SK-N-SH (cell line): ENCODE results near the gene CLASRP. TPM values are rescaled to one million over a fixed set of nuclear protein-coding genes. Genes with fewer than 3 reads are reported as not detected.

ENCODE experiments used
- CTCF ChIA-PET: fragments of 300-600, 350-600 bp; formaldehyde crosslinking; extraction: SDS; loops from one replicate; lab custom pipeline; 2021; lab: Yijun Ruan, JAX
- POLR2A ChIA-PET: fragments of 350-600 bp; sonication (Branson Sonifier 250); formaldehyde crosslinking; extraction: SDS; loops from one replicate; lab custom pipeline; 2020; ENCODE audit warnings: antibody characterized with exemption, inconsistent platforms; lab: Yijun Ruan, JAX
- DNase-seq: peaks from one replicate; pipeline ENCODE4 v3.0.0; 2012
- H2AFZ ChIP-seq: fragments of 200-600 bp; sonication (generic); 2 replicates; pipeline ENCODE4 v1.8.1; 2016; ENCODE audit warnings: antibody characterized with exemption, mild to moderate bottlenecking, low read depth
- H3F3A ChIP-seq: fragments of 200-600 bp; sonication (generic); replicated peaks from 2 replicates; pipeline ENCODE3; 2016; ENCODE audit warnings: antibody characterized with exemption, mild to moderate bottlenecking; ENCODE audit not compliant: insufficient read depth
- H3K27ac ChIP-seq, 2 experiments: fragments of 200-500 bp in 1 of 2; fragments of 200-600 bp in 1 of 2; sonication (Bioruptor generic) in 1 of 2; sonication (generic), shearing (Covaris generic) in 1 of 2; 2 replicates each; pipeline versions ENCODE4 v1.5.1 to v1.6.1; 2014 to 2016; ENCODE audit warnings: low read depth in 2 of 2, inconsistent platforms in 1 of 2, low read length in 1 of 2, mild to moderate bottlenecking in 1 of 2, mixed read lengths in 1 of 2
- H3K27me3 ChIP-seq: fragments of 200-600 bp; sonication (generic), shearing (Covaris generic); 2 replicates; pipeline ENCODE4 v1.6.1; 2016; ENCODE audit warnings: mixed run types; ENCODE audit not compliant: insufficient read depth
- H3K36me3 ChIP-seq, 2 experiments: fragments of 200-500 bp in 1 of 2; fragments of 200-600 bp in 1 of 2; sonication (Bioruptor generic) in 1 of 2; sonication (generic) in 1 of 2; replicated peaks in 1 of 2; 2 replicates each; pipeline versions ENCODE3 to v1.5.1; 2014 to 2016; ENCODE audit warnings: low read length in 1 of 2, mild to moderate bottlenecking in 1 of 2; ENCODE audit not compliant: insufficient read depth in 2 of 2, control insufficient read depth in 1 of 2
- H3K4me1 ChIP-seq, 2 experiments: fragments of 200-500 bp in 1 of 2; fragments of 200-600 bp in 1 of 2; sonication (Bioruptor generic) in 1 of 2; sonication (generic), shearing (Covaris generic) in 1 of 2; 2 replicates each; pipeline versions ENCODE4 v1.5.1 to v1.6.1; 2014 to 2016; ENCODE audit warnings: low read depth in 1 of 2, low read length in 1 of 2, mixed run types in 1 of 2; ENCODE audit not compliant: insufficient read depth in 2 of 2, control insufficient read depth in 1 of 2
- H3K4me2 ChIP-seq: fragments of 200-600 bp; sonication (generic), shearing (Covaris generic); 2 replicates; pipeline ENCODE4 v1.6.1; 2017; ENCODE audit warnings: mixed run types
- H3K4me3 ChIP-seq, 2 experiments: fragments of 200-500 bp in 1 of 2; fragments of 200-600 bp in 1 of 2; sonication (Bioruptor generic) in 1 of 2; sonication (generic), shearing (Covaris generic) in 1 of 2; 2 replicates each; pipeline versions ENCODE4 v1.5.1 to v1.8.1; 2014 to 2016; ENCODE audit warnings: low read depth in 2 of 2, inconsistent platforms in 1 of 2, low read length in 1 of 2, mild to moderate bottlenecking in 1 of 2, mixed read lengths in 1 of 2, moderate library complexity in 1 of 2
- H3K79me2 ChIP-seq: fragments of 200-600 bp; sonication (generic); 2 replicates; pipeline ENCODE4 v1.8.1; 2017; ENCODE audit warnings: mild to moderate bottlenecking; ENCODE audit not compliant: insufficient read depth
- H3K9ac ChIP-seq: fragments of 200-600 bp; sonication (generic); 2 replicates; pipeline ENCODE4 v1.6.1; 2017; ENCODE audit warnings: mixed run types
- H3K9me2 ChIP-seq: fragments of 200-600 bp; sonication (generic); 2 replicates; pipeline ENCODE4 v1.6.1; 2017; ENCODE audit warnings: mixed run types
- H3K9me3 ChIP-seq: fragments of 200-600 bp; sonication (generic); 2 replicates; pipeline ENCODE4 v1.6.1; 2017; ENCODE audit warnings: mixed run types, mild to moderate bottlenecking, moderate library complexity
- H4K20me1 ChIP-seq: fragments of 200-600 bp; sonication (generic); 2 replicates; pipeline ENCODE4 v1.6.1; 2017; ENCODE audit warnings: mild to moderate bottlenecking, mixed run types; ENCODE audit not compliant: insufficient read depth
- FOSL2 ChIP-seq: IDR thresholded peaks from 2 replicates; pipeline ENCODE4 v1.4.0; 2012; ENCODE audit warnings: low read depth, mild to moderate bottlenecking, moderate library complexity, borderline replicate concordance
- GABPA ChIP-seq: IDR thresholded peaks from 2 replicates; pipeline ENCODE4 v1.4.0; 2012; ENCODE audit warnings: low read depth, mild to moderate bottlenecking
- JUND ChIP-seq: IDR thresholded peaks from 2 replicates; pipeline ENCODE4 v1.4.0; 2012
- MEF2A ChIP-seq: IDR thresholded peaks from 2 replicates; pipeline ENCODE4 v1.4.0; 2012; ENCODE audit warnings: low read depth, borderline replicate concordance
- MXI1 ChIP-seq: IDR thresholded peaks from 2 replicates; pipeline ENCODE4 v1.6.1; 2012; ENCODE audit warnings: mild to moderate bottlenecking, low read depth, low read length, improper control_type of control experiment
- NFIC ChIP-seq: IDR thresholded peaks from 2 replicates; pipeline ENCODE4 v1.4.0; 2012; ENCODE audit warnings: borderline replicate concordance
- PBX3 ChIP-seq: IDR thresholded peaks from 2 replicates; pipeline ENCODE4; 2012
- POLR2AphosphoS5 ChIP-seq: IDR thresholded peaks from 2 replicates; pipeline ENCODE4 v1.6.1; 2012; ENCODE audit warnings: low read depth, low read length
- RAD21 ChIP-seq: IDR thresholded peaks from 2 replicates; pipeline ENCODE4 v1.6.1; 2012; ENCODE audit warnings: mild to moderate bottlenecking, low read length
- REST ChIP-seq: IDR thresholded peaks from 2 replicates; pipeline ENCODE4 v1.6.1; 2012; ENCODE audit warnings: mild to moderate bottlenecking, low read depth, low read length, moderate library complexity
- SIN3A ChIP-seq: IDR thresholded peaks from 2 replicates; pipeline ENCODE4 v1.6.1; 2012; ENCODE audit warnings: low read depth, mild to moderate bottlenecking, low read length, moderate library complexity, borderline replicate concordance
- TCF12 ChIP-seq: IDR thresholded peaks from 2 replicates; pipeline ENCODE4 v1.4.0; 2012
- USF2 ChIP-seq: fragments of 150-350 bp; IDR thresholded peaks from 2 replicates; pipeline ENCODE4 v1.6.1; 2017; ENCODE audit warnings: antibody characterized with exemption, low read length, low read depth, borderline replicate concordance
- WGBS: methylation state at CpG from one replicate; pipeline ENCODE4 v1.1.6; 2017; ENCODE audit warnings: low lambda C conversion rate; 5-methylcytosine and 5-hydroxymethylcytosine counted together
- polyA plus RNA-seq, 3 experiments: library from polyadenylated mRNA; depleted of rRNA; stranded (reverse); fragments of >200 nt; gene quantifications; 2 replicates each; pipeline ENCODE4 v1.2.3, GENCODE V29; 2012

The CLASRP gene
- polyA plus RNA-seq, 1 of the 3 experiments (the other 2 are of a cell fraction) = 54.8 TPM

GRCh38 chr19:45107621-45108150 is 68.8 kb downstream of the CLASRP start:
- Histone ChIP-seq H3K4me2 (no peak overlapping the region), H3K9me2 (no peaks in the 10 kb centered on the region), H3K9me3 (no peaks in the 10 kb centered on the region), H2AFZ (no peak overlapping the region)
- TF ChIP-seq REST = no peak
- no peak for TF ChIP-seq GABPA
- TF ChIP-seq NFIC = no peak
- no peak for TF ChIP-seq USF2
- TF ChIP-seq, all 33 proteins: peak for 0
- no peaks in the 10 kb centered on the region for H3K36me3 ChIP-seq
- peaks cover 88% of the 10 kb centered on the region for H4K20me1 ChIP-seq
- H3K27me3 ChIP-seq = no peaks in the 10 kb centered on the region
- DNase-seq = no peak
- H3K9ac ChIP-seq = no peak overlapping the region
- WGBS = 91% methylated on average over 12 of the region's 12 CpGs
- CTCF ChIA-PET = no interaction called here
- H3K27ac ChIP-seq = no peak overlapping the region
- POLR2A ChIA-PET = no interaction called here
- peaks cover 0 to 5% of the 10 kb centered on the region in 2 experiments; a peak in 1 of 4 replicates for H3K4me1 ChIP-seq
- no peak overlapping the region for H3K4me3 ChIP-seq
- H3F3A ChIP-seq = no peaks in the 10 kb centered on the region
- peaks cover 95% of the 10 kb centered on the region for H3K79me2 ChIP-seq

GRCh38 chr19:45110851-45111266 is 72.0 kb downstream of the CLASRP start:
- ChIA-PET CTCF (no interaction called here), POLR2A (no interaction called here)
- Histone ChIP-seq H3F3A (no peaks in the 10 kb centered on the region), H3K27me3 (no peaks in the 10 kb centered on the region), H3K4me3 (no peak overlapping the region), H3K9me3 (no peaks in the 10 kb centered on the region), H3K36me3 (no peaks in the 10 kb centered on the region), H3K27ac (no peak overlapping the region), H3K9ac (no peak overlapping the region), H3K79me2 (peaks cover 97% of the 10 kb centered on the region), H3K4me1 (peaks cover 0 to under 1% of the 10 kb centered on the region in 2 experiments; a peak in 1 of 4 replicates), H3K9me2 (no peaks in the 10 kb centered on the region), H4K20me1 (peaks cover 90% of the 10 kb centered on the region), H3K4me2 (no peak overlapping the region), H2AFZ (no peak overlapping the region)
- no peak for DNase-seq
- 80% methylated on average over 1 of the region's 5 CpGs for WGBS
- TF ChIP-seq MXI1 (no peak), RAD21 (no peak), TCF12 (no peak), POLR2AphosphoS5 (no peak), PBX3 (no peak), FOSL2 (no peak), SIN3A (no peak), JUND (no peak), GABPA (no peak), MEF2A (no peak)
